DMS53 treated with DMSO at 0.1 percent for 48 hours (cell line): ENCODE data around the gene TIE1.

Experiments used
- DNase-seq: peaks from one replicate; lab custom pipeline; 2025; ENCODE audit not compliant: unreplicated experiment; lab: John Stamatoyannopoulos, UW

The TIE1 gene

DNA sequence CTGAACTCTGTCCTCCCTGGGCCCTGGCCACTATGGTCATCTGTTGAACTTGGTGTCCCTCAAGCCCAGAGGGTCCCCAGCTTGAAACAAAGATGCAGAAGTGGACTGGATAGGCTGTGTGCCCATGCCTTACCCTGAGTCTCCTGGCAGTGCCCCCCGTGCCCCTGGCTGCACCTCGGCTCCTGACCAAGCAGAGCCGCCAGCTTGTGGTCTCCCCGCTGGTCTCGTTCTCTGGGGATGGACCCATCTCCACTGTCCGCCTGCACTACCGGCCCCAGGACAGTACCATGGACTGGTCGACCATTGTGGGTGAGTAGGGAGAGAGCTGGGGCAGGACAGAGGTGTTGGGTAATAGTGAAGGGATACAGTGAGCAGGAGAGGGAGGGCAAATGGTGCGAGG is 10.7 kb downstream of the TIE1 start:
- no peak for DNase-seq

- DNase-seq: no peak
These were observed 11.4 kb downstream of the TIE1 start for GRCh38 chr1:43312212-43312623.

DNA sequence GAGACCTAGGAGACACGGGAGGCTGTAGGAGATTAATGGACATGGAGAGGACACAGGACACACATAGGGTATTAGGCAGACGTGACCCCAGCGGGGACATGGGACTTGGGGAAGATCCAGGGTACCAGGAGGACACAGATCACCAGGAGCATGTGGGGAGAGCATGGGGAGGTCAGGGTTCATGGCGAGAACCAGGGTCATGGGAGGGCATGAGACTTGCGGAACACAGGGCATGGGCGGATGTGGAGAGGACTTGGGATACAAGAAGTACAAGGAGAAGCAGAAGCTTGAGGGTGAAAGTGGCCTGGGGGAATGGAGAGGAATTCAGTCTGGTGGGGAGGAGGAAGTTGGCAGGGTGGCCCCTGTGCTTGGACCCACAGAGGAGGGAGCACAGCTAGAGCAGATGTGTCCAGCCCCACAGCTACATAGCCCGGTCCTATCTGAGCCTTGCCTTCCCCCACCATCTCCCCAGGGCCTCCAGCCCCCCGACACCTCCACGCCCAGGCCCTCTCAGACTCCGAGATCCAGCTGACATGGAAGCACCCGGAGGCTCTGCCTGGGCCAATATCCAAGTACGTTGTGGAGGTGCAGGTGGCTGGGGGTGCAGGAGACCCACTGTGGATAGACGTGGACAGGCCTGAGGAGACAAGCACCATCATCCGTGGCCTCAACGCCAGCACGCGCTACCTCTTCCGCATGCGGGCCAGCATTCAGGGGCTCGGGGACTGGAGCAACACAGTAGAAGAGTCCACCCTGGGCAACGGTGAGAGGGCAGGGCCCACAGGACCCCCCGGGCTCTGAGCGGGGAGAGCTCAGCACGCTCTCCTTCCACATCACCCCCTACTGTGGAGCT is 12.1 kb downstream of the TIE1 start:
- DNase-seq: no peak

DNA sequence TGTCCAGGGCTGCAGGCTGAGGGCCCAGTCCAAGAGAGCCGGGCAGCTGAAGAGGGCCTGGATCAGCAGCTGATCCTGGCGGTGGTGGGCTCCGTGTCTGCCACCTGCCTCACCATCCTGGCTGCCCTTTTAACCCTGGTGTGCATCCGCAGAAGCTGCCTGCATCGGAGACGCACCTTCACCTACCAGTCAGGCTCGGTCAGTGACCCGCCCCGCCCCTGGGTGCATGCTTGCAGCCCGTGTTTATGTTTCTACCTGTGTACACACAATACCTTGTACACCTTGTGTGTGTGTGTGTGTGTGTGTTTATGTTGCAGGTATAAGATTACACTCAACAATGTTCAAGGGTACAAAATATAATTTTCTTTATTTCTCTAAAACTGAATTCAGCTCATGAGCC is 13.0 kb downstream of the TIE1 start:
- no peak for DNase-seq

- DNase-seq: no peak
These were observed 13.5 kb downstream of the TIE1 start for GRCh38 chr1:43314233-43314632.

DNA sequence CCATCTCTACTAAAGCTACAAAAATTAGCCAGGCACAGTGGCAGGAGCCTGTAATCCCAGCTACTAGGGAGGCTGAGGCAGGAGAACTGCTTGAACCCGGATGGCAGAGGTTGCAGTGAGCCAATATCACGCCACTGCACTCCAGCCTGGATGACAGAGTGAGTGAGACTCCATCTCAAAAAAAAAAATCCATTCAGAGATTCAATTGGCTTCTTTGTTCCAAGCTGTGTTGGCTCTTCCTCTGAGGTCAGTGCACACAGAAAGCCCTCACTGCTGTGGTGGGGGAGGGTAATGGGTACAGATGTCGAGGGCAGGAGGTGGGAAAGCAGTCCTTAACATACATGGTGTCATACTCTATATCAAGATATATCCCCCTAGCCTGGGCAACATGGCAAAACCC is 14.7 kb downstream of the TIE1 start:
- DNase-seq: no peak

- no peak for DNase-seq
These were observed 15.4 kb downstream of the TIE1 start for GRCh38 chr1:43315963-43316737.

GRCh38 chr1:43316738-43317520 is 16.1 kb downstream of the TIE1 start:
- DNase-seq: no peak

DNA sequence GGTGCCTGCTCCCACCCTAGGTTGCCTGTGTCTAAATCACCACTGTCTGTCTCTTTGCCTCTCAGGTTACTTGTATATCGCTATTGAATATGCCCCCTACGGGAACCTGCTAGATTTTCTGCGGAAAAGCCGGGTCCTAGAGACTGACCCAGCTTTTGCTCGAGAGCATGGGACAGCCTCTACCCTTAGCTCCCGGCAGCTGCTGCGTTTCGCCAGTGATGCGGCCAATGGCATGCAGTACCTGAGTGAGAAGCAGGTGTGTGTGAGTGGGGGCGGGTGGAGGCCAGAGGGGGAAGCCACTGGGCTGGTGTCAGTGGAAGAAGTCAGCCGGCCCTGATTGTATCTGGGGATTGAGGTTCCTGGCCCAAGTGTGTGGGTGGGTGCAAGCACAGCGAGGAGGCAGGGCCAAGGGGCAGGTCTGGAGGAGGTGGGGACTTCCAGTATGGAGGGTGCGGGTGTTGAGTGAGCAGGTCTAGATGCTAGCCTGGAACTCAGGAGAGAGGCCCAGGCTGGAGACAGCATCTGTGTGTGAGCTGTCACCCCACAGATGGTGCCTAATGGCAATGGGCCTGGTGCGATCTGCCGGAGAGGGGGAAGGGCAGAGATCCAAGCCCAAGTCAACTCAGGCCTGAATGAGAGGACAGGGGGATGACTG is 17.2 kb downstream of the TIE1 start:
- DNase-seq: no peak

- DNase-seq: no peak
These were observed 18.0 kb downstream of the TIE1 start for GRCh38 chr1:43318831-43319230.

DNA sequence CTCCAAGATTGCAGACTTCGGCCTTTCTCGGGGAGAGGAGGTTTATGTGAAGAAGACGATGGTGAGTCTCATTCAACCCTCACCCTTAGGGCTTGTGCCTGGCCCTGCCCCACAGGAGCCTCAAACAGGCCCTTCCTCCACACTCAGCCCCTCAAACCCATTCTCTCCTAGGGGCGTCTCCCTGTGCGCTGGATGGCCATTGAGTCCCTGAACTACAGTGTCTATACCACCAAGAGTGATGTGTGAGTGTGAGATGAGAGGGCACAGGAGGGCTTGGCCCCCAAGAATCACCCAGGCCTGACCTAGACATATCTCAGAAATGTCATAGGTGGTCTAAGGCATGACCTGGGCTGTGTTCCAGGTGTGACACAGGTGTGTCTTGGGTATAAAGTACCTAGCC is 18.5 kb downstream of the TIE1 start:
- DNase-seq: no peak

DNA sequence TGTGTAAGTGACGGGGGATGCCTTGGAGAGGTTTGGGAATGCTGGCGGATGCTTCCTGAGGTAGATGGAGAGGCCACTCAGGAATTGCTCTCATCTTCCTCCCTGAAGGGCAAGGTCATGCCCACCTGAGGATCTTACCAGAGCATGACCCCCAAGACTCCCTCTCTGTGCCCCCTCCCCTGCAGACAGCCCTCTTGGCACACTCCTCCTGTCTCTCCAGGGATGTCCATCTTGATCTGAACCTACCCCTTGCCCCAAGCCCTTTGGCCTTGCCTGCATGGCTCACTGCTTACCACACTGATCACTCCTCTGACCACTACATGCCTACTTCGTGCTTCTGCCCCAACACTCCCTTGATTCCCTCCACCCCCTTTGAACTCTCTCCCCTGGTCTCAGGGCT is 19.0 kb downstream of the TIE1 start:
- no peak for DNase-seq

DNA sequence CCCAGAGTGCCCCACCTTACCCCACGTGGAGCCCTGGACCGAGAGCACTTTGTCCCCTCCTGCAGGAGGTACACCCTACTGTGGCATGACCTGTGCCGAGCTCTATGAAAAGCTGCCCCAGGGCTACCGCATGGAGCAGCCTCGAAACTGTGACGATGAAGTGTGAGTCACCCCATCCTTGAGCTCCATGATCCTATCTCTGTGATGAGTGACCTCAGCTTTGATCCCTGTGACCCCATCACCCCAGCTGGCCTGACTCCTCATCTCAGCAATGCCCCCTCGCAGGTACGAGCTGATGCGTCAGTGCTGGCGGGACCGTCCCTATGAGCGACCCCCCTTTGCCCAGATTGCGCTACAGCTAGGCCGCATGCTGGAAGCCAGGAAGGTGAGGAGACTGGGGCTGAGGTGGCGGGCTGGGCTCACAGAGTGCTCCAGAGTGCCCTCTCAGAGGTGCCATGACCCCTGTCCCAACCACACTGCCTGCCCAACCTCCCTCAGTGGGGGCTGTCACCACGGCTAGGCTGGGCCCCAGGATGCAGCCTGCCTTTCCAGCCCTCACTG is 20.6 kb downstream of the TIE1 start:
- no peak for DNase-seq

DNA sequence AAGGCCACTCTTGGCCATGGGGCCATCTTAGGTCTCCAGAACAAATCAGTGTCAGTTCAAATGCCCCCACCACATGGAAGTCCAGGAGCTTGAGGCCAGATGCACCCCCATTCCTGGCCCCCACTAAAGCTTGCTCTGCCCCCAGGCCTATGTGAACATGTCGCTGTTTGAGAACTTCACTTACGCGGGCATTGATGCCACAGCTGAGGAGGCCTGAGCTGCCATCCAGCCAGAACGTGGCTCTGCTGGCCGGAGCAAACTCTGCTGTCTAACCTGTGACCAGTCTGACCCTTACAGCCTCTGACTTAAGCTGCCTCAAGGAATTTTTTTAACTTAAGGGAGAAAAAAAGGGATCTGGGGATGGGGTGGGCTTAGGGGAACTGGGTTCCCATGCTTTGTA is 21.7 kb downstream of the TIE1 start:
- DNase-seq: no peak

DNA sequence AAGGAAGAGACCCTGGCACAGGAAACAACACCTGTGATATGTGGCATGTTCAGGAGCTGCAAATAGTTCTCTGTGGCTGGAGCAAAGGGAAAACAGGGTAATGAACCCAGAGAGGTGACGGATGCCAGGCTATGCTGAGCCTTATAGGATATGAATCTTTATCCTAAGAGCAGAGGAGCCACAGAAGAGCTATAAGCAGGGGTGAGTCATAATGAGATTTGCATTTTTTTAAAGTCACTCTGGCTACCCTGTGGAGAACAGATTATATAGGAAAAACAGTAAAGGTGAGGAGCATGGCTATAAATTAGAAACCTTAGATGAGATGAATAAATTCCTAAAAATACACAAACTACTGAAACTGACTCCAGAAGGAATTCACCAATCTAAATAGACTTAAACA is 24.0 kb downstream of the TIE1 start:
- DNase-seq: no peak

GRCh38 chr1:43325381-43325780 is 24.6 kb downstream of the TIE1 start:
- no peak for DNase-seq

DNA sequence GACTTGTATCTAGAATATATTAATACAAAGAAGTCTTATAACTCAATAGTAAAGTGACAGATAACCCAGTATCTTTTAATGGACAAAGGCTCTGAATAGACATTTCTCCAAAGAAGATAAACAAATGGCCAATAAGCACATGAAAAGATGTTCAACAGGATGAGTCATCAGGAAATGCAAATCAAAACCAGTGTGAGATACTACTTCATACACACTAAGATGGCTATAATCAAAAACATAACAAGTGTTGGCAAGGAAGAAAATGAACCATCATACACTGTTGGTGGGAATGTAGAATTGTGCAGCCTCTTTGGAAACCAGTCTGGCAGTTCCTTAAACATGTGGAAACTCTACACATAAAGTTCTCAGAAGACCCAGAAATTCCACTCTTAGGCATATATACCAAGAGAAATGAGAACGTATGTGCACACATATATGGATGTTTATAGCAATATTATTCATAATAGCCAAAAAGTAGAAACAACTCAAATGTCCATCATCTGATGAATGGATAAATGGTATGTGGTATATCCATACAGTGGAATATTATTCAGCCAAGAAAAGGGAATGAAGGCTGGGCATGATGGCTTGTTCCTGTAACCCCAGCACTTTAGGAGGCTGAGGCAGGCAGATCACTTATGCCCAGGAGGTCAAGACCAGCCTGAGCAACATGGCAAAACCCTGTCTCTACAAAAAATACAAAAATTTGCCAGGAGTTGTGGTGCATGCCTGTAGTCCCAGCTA is 26.9 kb downstream of the TIE1 start:
- DNase-seq: peak; percentile 9

- no peak for DNase-seq
These were observed 29.4 kb downstream of the TIE1 start for GRCh38 chr1:43329995-43330751.

DNA sequence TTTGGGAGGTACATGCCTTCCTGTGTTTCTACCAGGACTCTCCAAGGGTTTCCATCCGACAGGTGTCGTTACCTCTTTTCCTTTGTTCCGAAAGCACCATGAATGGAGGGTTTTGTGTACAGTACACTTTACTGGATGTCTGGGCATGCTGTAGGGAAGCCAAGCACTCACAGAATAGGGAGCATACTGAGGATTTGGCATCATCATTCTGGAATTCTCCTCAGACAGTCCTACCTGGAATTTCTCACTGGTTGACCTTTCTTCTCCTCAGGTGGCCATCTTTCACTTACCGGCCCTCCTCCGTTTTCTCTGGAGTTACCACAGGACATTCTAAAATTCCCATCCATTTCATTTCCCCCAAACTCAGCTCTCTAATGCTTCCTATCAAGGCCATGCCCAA is 30.9 kb downstream of the TIE1 start:
- no peak for DNase-seq
